ENCODE measurements around the gene ASIC4. TPM values are rescaled to one million over a fixed set of nuclear protein-coding genes. Genes with fewer than 3 reads are reported as not detected.

Gene ASIC4
- total RNA-seq, 1 donor from 2014 or later: 0.26 TPM

DNA sequence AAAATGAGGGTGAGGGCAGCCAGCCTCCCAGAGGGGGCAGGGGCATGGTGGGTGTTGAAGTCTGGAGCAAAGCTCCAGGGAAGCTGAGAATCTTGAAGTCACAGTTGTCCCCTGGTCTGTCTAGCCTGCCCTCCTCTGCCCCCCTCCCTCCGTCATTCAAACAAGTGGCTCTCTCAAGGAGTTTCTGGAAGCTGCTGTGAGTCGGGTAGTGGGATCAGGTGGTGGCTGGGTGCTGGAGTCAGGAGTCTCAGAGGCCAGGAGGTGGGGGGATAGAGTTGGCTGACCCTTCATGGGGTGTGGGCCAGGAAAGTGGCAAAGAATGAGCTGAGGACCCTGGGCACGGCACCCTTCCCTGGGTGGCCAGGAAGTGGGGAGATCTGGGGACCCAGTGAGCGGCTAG, 495 bp upstream of the ASIC4 start:
- Mint-ChIP-seq H3K4me1 (peaks cover 64% of the 10 kb centered on the region), H3K27me3 (ENCODE audit: insufficient read depth, low read depth) (peaks cover 38% of the 10 kb centered on the region), H3K36me3 (no peaks in the 10 kb centered on the region), H3K4me3 (peak overlapping the region; percentile 81), H3K27ac (peak overlapping the region; percentile 83), H3K9me3 (no peaks in the 10 kb centered on the region)
- no peaks in the 10 kb centered on the region for H3K9me3 ChIP-seq (ENCODE audit: low read depth)
- H3K79me2 ChIP-seq (ENCODE audit: low read depth): no peaks in the 10 kb centered on the region
- H3K27ac ChIP-seq: no peak overlapping the region
- H2AFZ ChIP-seq (replicated peaks): no peak overlapping the region
- H3K9ac ChIP-seq: no peak overlapping the region
- H3F3A ChIP-seq (ENCODE audit: low read depth): peaks cover 30% of the 10 kb centered on the region
- H4K20me1 ChIP-seq (ENCODE audit: low read depth): no peaks in the 10 kb centered on the region
- H3K4me1 ChIP-seq: peaks cover 57% of the 10 kb centered on the region
- H3K4me3 ChIP-seq: peak overlapping the region; percentile 6
- no peaks in the 10 kb centered on the region for H3K36me3 ChIP-seq
- TF ChIP-seq EZH2phosphoT487 (IDR thresholded peaks at IDR 0.05) (no peak), EZH2 (IDR thresholded peaks at IDR 0.05) (no peak), CTCF (IDR thresholded peaks at IDR 0.05) (no peak)
- no peak for DNase-seq (ENCODE audit: low spot score)
- peaks cover 44% of the 10 kb centered on the region for H3K27me3 ChIP-seq
- H3K4me2 ChIP-seq: peak overlapping the region; percentile 80

GRCh38 chr2:219514836-219515235, 554 bp downstream of the ASIC4 start:
- Histone ChIP-seq H3K79me2 (ENCODE audit: low read depth) (no peaks in the 10 kb centered on the region), H3K9me3 (ENCODE audit: low read depth) (no peaks in the 10 kb centered on the region), H3K27me3 (peaks cover 44% of the 10 kb centered on the region), H3K9ac (no peak overlapping the region), H3K4me1 (peaks cover 50% of the 10 kb centered on the region), H3K4me2 (peak overlapping the region; percentile 80), H3K4me3 (no peak overlapping the region), H3K27ac (no peak overlapping the region), H3F3A (ENCODE audit: low read depth) (peaks cover 32% of the 10 kb centered on the region), H4K20me1 (ENCODE audit: low read depth) (no peaks in the 10 kb centered on the region), H2AFZ (replicated peaks) (no peak overlapping the region), H3K36me3 (no peaks in the 10 kb centered on the region)
- no peak for TF ChIP-seq CTCF (IDR thresholded peaks at IDR 0.05)
- TF ChIP-seq EZH2 (IDR thresholded peaks at IDR 0.05): no peak
- no peak for TF ChIP-seq EZH2phosphoT487 (IDR thresholded peaks at IDR 0.05)
- no peaks in the 10 kb centered on the region for H3K9me3 Mint-ChIP-seq
- peaks cover 43% of the 10 kb centered on the region for H3K27me3 Mint-ChIP-seq (ENCODE audit: insufficient read depth, low read depth)
- H3K36me3 Mint-ChIP-seq: no peaks in the 10 kb centered on the region
- H3K4me3 Mint-ChIP-seq: peak overlapping the region; percentile 52
- H3K4me1 Mint-ChIP-seq: peaks cover 64% of the 10 kb centered on the region
- no peak overlapping the region for H3K27ac Mint-ChIP-seq
- DNase-seq (ENCODE audit: low spot score): no peak

DNA sequence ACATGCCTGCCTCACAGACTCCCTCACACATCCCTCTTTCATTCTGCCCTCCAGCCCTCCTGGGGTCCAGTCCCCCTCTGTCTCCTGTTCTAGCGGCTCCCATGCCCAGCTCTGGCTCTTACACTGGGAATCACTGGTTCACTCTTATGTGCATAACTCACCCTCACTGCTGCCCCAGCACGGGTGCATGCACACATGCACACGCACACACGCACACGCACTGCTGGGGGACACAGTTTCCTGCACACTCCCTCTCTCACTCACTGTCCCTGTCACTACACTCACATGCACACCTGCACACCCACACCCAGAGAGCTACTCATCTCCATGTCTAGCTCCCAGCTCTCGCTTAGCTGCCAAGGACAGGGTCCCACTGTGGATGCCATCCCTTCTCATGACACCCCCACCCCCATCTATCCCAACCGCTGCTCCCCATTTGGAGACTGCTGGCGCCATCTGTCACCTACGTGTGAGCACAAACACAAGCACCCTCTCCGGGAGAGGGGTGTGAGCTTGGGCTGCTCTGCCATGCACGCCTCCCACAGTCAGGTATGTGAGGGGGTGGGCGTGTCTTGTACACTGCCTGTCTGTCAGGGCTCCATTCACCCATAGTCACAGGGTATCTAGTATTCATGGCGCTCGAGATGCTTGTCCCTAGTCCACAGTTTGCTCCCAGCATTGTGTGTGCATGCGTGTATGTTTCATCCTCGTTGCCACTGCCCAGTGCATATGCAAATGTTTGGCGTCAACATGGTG, 1.8 kb downstream of the ASIC4 start:
- peaks cover 44% of the 10 kb centered on the region for H3K27me3 ChIP-seq
- H3K4me3 Mint-ChIP-seq: peak overlapping the region; percentile 57
- H2AFZ ChIP-seq (replicated peaks): no peak overlapping the region
- H3K79me2 ChIP-seq (ENCODE audit: low read depth): no peaks in the 10 kb centered on the region
- H3K9me3 ChIP-seq (ENCODE audit: low read depth): no peaks in the 10 kb centered on the region
- no peak for DNase-seq (ENCODE audit: low spot score)
- H3K36me3 Mint-ChIP-seq: no peaks in the 10 kb centered on the region
- H3K9me3 Mint-ChIP-seq: no peaks in the 10 kb centered on the region
- no peaks in the 10 kb centered on the region for H4K20me1 ChIP-seq (ENCODE audit: low read depth)
- H3F3A ChIP-seq (ENCODE audit: low read depth): peaks cover 22% of the 10 kb centered on the region
- H3K27ac Mint-ChIP-seq: peak overlapping the region; percentile 79
- H3K9ac ChIP-seq: no peak overlapping the region
- peaks cover 41% of the 10 kb centered on the region for H3K27me3 Mint-ChIP-seq (ENCODE audit: insufficient read depth, low read depth)
- H3K36me3 ChIP-seq: no peaks in the 10 kb centered on the region
- peaks cover 51% of the 10 kb centered on the region for H3K4me1 ChIP-seq
- TF ChIP-seq EZH2 (IDR thresholded peaks at IDR 0.05): no peak
- TF ChIP-seq CTCF (IDR thresholded peaks at IDR 0.05): no peak
- no peak for TF ChIP-seq EZH2phosphoT487 (IDR thresholded peaks at IDR 0.05)
- peaks cover 62% of the 10 kb centered on the region for H3K4me1 Mint-ChIP-seq
- H3K27ac ChIP-seq: no peak overlapping the region
- no peak overlapping the region for H3K4me2 ChIP-seq
- no peak overlapping the region for H3K4me3 ChIP-seq

Measured in neural progenitor cell (in vitro differentiated cells).